Transverse colon (tissue), 3 donors: ENCODE measurements around the gene FXN.

ENCODE experiments used
- POLR2A ChIP-seq: fragments of 450-650 bp; IDR thresholded peaks from one replicate; pipeline ENCODE4 v1.6.1; 2016; ENCODE audit warnings: antibody characterized with exemption, mild to moderate bottlenecking, moderate library complexity
- POLR2AphosphoS5 ChIP-seq, 3 donors: sonication (generic); formaldehyde crosslinking; IDR thresholded peaks; one replicate each; pipeline ENCODE4 v1.6.1; 2016; ENCODE audit warnings: antibody characterized with exemption in 3 of 3

DNA sequence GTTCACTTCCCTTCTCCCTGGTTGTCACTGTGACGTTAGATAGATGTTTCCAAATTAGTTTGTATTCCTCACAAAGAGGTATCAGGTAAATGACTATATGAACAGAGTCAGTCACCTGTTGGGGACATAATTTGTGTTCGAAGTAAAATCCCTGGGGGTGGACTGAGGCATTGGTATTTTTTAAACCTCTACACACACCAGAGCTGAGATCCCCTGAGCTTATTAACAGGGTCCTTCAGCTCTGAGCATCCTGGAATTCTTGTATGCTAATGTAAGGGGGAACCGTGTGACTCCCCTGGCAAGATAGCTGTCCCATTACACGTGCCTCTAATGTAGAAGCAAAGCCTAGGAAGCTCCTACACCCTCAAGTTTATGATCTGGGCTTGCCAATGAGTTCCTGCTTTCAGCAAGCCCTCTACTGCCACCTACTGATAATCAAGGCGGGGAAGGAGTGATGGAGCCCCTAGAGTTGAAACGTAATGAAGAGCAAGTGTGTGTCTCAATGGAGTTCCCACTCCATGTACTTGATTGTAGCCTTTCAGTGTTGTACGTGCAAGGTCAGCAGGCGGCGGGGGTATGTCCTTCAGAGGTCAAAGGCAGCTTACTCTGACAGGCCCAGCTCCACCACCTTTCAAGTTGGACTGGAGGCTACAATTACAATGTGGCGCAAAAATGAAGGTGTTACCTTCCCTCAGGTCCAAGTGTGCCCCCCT is 36.0 kb upstream of the FXN start:
- TF ChIP-seq POLR2AphosphoS5 (IDR thresholded peaks at IDR 0.05) (no peak), POLR2A (no peak)
